HG02884 (cell line): Measurements from ENCODE around the gene TST.

Experiments used
- ATAC-seq: cut with Tn5 transposase; IDR thresholded peaks from one replicate; pipeline ENCODE4 v1.9.1; 2021; ENCODE audit warnings: mild to moderate bottlenecking, moderate library complexity; ENCODE audit not compliant: unreplicated experiment

TST gene

GRCh38 chr22:37054056-37054395 is 34.8 kb upstream of the TST start:
- no peak for ATAC-seq

DNA sequence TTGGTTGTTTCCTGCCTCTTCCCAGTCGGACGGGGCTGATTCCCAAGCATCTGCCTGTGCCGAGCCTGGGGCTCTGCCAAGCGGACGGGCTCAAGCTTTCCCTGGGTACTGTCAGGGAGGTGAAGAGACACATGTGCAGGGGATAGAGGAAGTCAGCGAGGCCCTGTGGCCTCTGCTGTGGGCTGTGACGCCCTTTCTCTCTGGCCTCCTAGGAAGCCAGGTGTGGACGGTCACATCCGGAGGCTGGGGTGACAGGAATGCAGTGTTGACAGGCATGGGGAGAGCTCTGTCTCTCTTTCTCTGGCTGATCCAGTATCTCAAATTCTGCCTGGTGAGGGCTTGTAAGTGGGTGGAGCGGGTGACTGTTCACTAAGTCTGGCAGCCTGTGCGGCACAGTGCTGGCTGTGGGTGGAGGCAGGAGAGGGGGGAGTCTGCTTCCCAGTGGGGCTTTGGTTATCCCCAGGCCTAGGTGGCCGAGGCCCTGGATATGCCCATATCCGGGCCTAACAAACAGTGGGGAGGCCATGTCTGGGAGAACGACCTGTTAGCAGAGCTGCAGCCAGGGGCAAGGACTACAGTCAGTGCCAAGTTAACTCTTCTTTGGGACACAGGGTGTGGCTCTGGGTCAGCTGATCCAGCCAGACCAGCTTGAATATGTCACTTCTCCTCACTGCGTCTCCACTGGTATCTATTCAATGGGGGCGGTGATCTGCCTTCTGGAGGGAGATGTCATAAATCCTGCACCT is 34.2 kb upstream of the TST start:
- ATAC-seq: no peak

DNA sequence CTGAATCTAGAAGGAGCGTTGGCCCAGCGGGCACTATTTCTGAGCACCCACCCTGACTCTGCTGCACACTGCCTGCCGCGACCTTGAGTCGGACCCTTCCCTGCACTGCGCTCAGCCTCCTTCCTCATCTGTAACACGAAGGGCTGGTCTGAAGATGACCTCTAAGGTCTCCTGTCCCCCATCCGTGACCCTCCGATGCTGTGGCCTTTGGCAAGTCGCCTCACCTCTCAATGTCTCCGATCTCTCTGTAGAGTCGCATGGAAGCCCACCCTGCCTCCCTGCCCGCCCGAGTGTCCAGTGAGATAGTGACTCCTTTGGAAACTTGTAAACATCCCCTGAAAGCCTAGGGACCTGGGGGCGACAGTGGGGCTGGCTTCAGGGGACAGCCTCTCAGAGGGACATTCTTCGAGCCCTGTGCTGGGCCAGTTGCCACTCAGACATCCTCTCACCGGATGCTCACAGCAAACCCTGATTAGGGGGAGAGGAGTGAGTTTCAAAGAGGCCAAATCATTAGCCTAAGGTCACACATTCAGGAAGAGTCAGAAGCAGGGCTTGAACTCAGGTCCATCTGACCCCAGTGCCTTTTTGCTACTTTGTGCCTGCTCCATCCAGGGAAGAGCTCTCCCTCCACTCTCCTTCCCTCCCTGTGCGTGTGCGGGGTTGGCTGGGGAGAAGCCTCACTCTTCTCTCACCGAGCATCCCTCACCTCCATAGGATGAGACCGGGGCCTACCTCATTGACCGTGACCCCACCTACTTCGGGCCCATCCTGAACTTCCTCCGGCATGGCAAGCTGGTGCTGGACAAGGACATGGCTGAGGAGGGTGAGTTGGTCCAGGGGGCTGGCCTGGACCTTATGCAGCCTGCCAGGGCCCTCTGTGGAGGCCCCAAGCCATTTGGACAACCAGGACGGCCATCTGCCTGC is 33.4 kb upstream of the TST start:
- no peak for ATAC-seq

- ATAC-seq: no peak
Observed at GRCh38 chr22:37051391-37052385, 32.4 kb upstream of the TST start, which contains the start of gene KCTD17. TSS of gene KCTD17 (plus strand) at chr22:37051742. CDS start at chr22:37051761, 19 bp downstream.

DNA sequence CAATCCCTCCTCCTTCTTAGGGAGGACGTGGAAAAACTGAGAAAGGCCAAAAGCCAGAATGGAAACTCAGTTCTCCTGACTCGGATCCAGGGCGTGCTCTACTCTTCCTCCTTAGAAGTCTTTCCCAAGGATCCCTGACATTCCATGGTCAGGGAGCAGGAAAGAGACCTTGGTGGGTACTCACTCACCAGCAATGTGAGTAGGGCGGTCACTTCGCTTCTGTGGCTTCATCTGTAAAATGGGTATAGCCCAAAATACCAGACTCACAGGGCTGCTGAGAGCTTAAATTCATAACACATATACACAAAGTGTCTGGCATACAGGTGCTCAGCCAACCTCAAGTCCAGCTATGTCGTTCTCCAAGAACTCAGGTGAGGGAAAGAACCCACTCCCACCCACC is 31.7 kb upstream of the TST start:
- ATAC-seq: no peak

GRCh38 chr22:37049224-37049623 is 30.0 kb upstream of the TST start:
- ATAC-seq: no peak

DNA sequence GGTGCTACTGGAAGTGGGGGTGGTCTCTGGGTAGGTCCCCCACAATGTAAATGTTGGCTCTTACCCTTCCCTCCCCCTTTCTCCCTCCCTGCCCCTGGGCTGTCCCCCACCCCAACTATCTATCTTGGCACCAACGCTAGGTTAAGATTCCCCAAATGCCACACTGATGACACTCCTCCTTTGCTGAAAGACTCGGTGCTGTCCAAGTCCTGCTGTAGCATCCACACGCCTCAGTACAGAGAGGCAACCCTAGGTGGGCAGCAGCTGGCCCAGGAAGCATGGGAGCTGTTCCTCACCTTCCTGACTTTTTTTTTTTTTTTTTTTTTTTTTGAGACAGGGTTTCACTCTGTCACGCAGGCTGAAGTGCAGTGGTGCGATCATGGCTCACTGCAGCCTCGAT is 28.9 kb upstream of the TST start:
- ATAC-seq: no peak

DNA sequence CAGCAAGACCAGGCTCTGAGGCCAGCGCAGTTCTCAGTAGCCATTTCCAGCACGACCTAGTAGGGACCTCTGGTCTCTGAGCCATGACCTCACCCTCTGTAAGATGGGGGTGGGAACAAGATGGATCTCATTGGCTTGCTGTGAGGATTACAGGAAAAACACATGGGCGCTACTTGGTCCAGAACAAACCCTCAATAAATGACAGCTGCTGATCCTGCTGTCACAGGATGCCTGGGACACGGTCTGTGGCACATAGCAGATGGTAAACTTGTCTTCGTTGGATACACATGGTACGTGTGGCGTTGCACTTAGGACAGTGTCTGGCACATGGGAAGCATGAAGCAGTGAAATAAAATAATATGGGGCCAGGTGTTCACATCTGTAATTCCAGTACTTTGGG is 27.8 kb upstream of the TST start:
- ATAC-seq: no peak

- no peak for ATAC-seq
Observed at GRCh38 chr22:37046589-37046988, 27.3 kb upstream of the TST start.

DNA sequence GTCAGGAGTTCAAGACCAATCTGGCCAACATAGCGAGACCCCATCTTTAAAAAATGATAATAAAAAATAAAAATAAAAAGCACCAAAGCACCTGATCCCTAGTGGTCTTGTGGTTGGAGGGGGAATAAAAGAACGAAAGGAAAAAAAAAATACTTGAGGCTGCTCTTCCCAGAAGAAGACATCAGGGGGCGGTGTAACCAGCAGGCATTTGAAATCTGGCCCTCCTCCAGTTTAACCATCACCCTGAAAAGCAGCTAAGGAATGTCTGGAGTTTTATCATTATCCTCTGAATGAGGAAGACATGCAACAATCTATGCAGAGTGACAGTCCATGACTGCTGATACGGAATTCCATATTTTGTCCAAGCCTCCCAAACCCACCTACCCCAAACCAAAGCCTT is 26.7 kb upstream of the TST start:
- no peak for ATAC-seq

DNA sequence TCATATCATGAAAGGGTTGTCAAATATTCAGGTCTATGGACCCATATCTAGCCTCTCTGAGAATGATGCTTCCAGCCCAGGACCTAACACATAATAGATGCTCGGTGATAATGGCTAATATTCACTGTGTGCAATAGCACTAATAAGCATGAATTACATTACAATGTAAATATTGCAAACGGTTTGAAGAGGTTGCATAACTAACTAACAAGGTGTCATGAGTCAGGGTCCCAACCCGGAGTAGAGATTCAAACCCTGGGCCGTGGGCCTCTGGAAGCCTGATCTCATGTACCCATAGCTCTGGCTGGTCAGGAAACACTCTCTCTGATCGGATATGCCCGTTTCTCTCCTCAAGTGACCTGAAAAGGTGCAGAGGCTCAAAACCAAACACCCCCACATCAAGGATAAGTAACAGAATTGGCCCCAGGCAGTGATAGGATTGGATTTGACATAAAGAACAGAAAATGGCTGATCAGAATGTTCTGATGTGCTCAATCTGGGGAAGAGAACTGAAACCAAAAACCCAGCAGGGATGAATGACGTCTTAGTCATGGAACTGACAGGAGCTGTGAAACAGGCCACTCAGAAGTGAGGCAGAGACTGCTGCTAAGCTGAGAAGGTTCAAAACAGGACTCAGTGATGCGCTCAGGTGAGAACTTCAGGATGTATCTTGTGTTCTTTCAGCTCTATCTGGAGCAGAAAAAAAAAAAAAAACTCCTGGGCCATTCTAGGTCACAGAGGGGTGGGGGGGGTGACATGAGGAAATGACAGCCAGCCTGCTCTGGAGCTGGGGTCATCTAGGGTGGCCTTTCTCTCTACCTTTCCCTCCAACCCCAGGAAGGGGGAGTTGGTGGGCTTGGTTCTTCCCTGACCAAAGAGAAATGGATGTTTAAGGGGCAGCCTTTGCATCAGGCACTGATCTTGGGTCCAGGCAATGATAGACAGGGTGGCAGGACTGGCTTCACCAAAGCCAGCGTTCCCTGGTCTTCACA is 25.7 kb upstream of the TST start:
- no peak for ATAC-seq

GRCh38 chr22:37043828-37044538 is 24.7 kb upstream of the TST start:
- ATAC-seq: no peak

DNA sequence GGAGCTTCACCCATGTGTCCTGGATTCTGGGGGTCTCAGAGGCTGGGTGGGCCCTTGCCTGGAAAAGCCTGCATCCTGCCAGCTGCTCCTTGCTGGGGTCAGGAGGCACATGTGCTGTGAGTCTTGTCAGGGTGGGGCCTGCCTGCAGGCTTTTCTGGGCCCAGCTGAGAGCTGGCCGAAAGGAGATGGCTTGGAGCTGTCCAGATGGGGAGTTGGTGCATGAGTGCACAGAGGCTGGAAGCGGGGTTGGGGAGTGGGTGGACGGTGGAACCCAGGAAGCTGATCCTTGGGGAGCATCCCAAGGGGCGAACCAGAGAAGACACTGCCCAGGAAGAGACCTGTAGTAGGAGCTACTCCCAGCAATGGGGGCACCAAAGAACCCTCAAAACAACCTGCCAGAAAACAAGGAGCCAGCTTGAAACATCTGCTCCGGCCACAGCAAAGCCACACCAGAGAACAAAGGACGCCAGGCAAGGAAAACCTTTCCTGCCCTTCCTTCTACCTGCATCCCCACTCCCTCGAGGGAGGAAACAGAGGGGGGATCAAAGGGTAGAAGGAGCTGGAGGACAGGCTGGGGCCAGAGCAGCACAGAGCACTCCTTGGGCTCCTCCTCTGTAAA is 24.1 kb upstream of the TST start:
- no peak for ATAC-seq

GRCh38 chr22:37039466-37039865 is 20.2 kb upstream of the TST start:
- no peak for ATAC-seq

GRCh38 chr22:37037669-37038068 is 18.4 kb upstream of the TST start:
- no peak for ATAC-seq

GRCh38 chr22:37036655-37037377 is 17.6 kb upstream of the TST start:
- ATAC-seq: no peak

- no peak for ATAC-seq
Observed at GRCh38 chr22:37033605-37034430, 14.6 kb upstream of the TST start.
